Measurements from ENCODE around the gene JMJD4.

DNA sequence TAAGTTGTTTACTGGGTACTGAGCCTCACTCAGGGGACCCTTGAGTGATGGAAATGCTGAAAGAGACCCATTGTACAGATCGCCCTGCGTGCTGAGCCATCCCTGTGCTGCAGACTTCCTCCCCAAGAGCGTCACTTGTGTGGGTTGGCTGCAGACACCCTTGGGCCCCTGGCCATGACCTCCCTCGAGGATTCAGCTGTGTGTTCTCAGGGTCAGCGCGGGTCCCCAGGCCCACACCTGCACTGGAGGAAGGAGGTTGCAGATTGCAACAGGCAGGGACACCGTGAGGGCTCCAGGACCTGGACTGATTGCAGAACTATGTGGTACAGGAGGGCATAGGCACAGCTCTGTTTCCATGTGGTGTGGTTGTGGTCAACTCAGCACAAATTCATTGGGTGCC is 4.5 kb upstream of the JMJD4 start:
- TF ChIP-seq, protein P1, sequence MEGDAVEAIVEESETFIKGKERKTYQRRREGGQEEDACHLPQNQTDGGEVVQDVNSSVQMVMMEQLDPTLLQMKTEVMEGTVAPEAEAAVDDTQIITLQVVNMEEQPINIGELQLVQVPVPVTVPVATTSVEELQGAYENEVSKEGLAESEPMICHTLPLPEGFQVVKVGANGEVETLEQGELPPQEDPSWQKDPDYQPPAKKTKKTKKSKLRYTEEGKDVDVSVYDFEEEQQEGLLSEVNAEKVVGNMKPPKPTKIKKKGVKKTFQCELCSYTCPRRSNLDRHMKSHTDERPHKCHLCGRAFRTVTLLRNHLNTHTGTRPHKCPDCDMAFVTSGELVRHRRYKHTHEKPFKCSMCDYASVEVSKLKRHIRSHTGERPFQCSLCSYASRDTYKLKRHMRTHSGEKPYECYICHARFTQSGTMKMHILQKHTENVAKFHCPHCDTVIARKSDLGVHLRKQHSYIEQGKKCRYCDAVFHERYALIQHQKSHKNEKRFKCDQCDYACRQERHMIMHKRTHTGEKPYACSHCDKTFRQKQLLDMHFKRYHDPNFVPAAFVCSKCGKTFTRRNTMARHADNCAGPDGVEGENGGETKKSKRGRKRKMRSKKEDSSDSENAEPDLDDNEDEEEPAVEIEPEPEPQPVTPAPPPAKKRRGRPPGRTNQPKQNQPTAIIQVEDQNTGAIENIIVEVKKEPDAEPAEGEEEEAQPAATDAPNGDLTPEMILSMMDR (conservative IDR thresholded peaks at IDR 0.05; ENCODE audit: low read depth, low read length): no peak
- TF ChIP-seq EZH2 (IDR thresholded peaks at IDR 0.05; ENCODE audit: borderline replicate concordance, low read depth, low read length, poor library complexity, severe bottlenecking): no peak
